ENCODE measurements around the gene GNB1.
A peak's percentile ranks its signal among the peaks of the same experiment; 100 is the strongest.
"Not testable (repeated sequence)": the region's sequence is repeated elsewhere in the genome, so short reads cannot be mapped to it uniquely, and the experiment has no call there.

GNB1 gene

GRCh38 chr1:1890506-1891348 is at the start of gene GNB1:
GNB1 (minus strand) TSS chr1:1891087; CDS start chr1:1825453, 65,634 bp downstream.
- peak; percentile 80 to 83 (median 81) for DNase-seq (ENCODE audit: low read depth in 2 of 3, low spot score in 2 of 3)

- DNase-seq (ENCODE audit: low read depth in 2 of 3, low spot score in 2 of 3), result no peak
Measured at GRCh38 chr1:1940123-1940425, 49.2 kb upstream of the GNB1 start.

GRCh38 chr1:1939296-1940122 is 48.6 kb upstream of the GNB1 start:
- DNase-seq (ENCODE audit: low read depth in 2 of 3, low spot score in 2 of 3), result no peak

- no peak for DNase-seq (ENCODE audit: low read depth in 2 of 3, low spot score in 2 of 3)
Measured at GRCh38 chr1:1938613-1939295, 47.9 kb upstream of the GNB1 start.

- DNase-seq (ENCODE audit: low read depth in 2 of 3, low spot score in 2 of 3), result no peak
Measured at GRCh38 chr1:1938276-1938573, 47.3 kb upstream of the GNB1 start.

GRCh38 chr1:1937549-1938275 is 46.8 kb upstream of the GNB1 start:
- no peak for DNase-seq (ENCODE audit: low read depth in 2 of 3, low spot score in 2 of 3)

GRCh38 chr1:1937061-1937460 is 46.2 kb upstream of the GNB1 start:
- DNase-seq (ENCODE audit: low read depth in 2 of 3, low spot score in 2 of 3), result no peak

- DNase-seq (ENCODE audit: low read depth in 2 of 3, low spot score in 2 of 3), result not testable (repeated sequence)
Measured at GRCh38 chr1:1934848-1935247, 44.0 kb upstream of the GNB1 start.

GRCh38 chr1:1929639-1930545 is 39.0 kb upstream of the GNB1 start:
- DNase-seq (ENCODE audit: low read depth in 2 of 3, low spot score in 2 of 3), result no peak

- DNase-seq (ENCODE audit: low read depth in 2 of 3, low spot score in 2 of 3), result no peak
Measured at GRCh38 chr1:1929102-1929638, 38.3 kb upstream of the GNB1 start.

GRCh38 chr1:1928231-1929101 is 37.6 kb upstream of the GNB1 start:
- DNase-seq (ENCODE audit: low read depth in 2 of 3, low spot score in 2 of 3), result no peak

- DNase-seq (ENCODE audit: low read depth in 2 of 3, low spot score in 2 of 3), result no peak
Measured at GRCh38 chr1:1927751-1928150, 36.9 kb upstream of the GNB1 start.

GRCh38 chr1:1926886-1927660 is 36.2 kb upstream of the GNB1 start:
- DNase-seq (ENCODE audit: low read depth in 2 of 3, low spot score in 2 of 3), result no peak

- DNase-seq (ENCODE audit: low read depth in 2 of 3, low spot score in 2 of 3), result no peak
Measured at GRCh38 chr1:1926346-1926811, 35.5 kb upstream of the GNB1 start.

- no peak for DNase-seq (ENCODE audit: low read depth in 2 of 3, low spot score in 2 of 3)
Measured at GRCh38 chr1:1925437-1926345, 34.8 kb upstream of the GNB1 start.

GRCh38 chr1:1924849-1925248 is 34.0 kb upstream of the GNB1 start:
- no peak for DNase-seq (ENCODE audit: low read depth in 2 of 3, low spot score in 2 of 3)

- DNase-seq (ENCODE audit: low read depth in 2 of 3, low spot score in 2 of 3), result no peak
Measured at GRCh38 chr1:1924386-1924785, 33.5 kb upstream of the GNB1 start.
